Activated CD4-positive, alpha-beta T cell treated with anti-CD3 and anti-CD28 coated beads, Interleukin-2, Interleukin-4, amounts not matched to agents 100 ng/mL and 50 ng/mL, durations not matched to agents 16 hours and 8 hours (primary cell): ENCODE measurements around the gene SAMM50.

Experiments
- DNase-seq: peaks from one replicate; pipeline ENCODE4 v3.0.0-alpha.2; 2020; ENCODE audit warnings: low spot score

Gene SAMM50

DNA sequence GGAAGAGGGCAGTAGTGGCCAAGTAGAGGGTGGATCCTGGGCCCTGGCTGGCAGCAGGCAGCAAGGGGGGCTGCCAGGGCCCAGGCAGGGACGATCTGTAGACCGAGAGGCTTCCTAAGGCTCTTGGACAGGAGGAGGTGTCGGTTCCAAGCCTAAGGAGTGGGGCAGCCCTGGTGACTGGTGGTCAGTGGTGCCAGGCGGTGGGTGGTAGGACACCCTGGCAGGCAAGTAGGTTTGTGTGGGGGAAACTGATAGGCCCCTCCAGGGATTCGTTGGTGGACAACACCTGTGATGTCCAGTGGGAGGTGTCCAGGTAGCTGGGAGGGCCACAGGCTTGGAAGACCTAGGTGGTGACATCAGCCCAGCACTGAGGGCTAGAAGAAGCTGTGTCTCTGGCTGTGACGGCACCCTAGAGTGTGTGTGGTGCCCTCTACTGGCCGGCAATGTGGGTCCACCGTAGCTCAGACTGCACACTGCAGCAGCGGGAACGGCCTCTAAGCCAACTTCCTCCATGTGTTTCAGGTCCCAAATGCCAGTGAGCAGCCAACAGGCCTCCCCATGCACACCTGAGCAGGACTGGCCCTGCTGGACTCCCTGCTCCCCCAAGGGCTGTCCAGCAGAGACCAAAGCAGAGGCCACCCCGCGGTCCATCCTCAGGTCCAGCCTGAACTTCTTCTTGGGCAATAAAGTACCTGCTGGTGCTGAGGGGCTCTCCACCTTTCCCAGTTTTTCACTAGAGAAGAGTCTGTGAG is 9.4 kb upstream of the SAMM50 start:
- DNase-seq: peak; percentile 75

DNA sequence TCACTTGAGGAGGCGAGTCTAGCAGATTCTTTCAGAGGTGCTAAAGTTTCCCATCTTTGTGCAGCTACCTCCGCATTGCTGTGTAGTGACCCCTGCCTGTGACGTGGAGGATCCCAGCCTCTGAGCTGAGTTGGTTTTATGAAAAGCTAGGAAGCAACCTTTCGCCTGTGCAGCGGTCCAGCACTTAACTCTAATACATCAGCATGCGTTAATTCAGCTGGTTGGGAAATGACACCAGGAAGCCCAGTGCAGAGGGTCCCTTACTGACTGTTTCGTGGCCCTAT is 8.9 kb upstream of the SAMM50 start:
- no peak for DNase-seq

DNA sequence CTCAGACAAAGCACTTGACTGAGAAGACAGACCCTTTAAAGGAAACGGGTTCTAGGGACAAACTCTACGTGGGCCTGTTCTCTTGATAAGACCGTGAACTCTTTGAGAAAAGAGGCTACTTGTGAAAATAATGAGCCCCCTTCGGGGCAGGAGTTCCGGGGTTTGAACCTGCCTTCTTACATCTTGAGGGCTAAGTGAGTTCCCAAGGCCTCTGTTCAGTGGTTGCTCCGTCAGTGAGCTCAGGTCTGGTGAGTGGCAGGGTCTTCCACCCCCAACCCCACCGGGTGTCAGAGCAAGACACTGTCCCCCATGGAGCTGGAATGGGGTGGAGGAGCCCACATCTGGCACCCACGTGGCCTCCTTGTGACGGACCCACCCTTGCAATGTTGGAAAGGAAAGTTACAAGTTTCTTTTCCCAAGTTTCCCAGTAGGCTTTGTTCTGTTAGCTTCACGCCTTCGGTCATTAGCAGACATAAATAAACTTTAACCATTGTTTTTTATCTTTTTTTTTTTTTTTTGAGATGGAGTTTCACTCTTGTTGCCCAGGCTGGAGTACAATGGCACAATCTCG is 6.3 kb upstream of the SAMM50 start:
- DNase-seq: no peak

DNA sequence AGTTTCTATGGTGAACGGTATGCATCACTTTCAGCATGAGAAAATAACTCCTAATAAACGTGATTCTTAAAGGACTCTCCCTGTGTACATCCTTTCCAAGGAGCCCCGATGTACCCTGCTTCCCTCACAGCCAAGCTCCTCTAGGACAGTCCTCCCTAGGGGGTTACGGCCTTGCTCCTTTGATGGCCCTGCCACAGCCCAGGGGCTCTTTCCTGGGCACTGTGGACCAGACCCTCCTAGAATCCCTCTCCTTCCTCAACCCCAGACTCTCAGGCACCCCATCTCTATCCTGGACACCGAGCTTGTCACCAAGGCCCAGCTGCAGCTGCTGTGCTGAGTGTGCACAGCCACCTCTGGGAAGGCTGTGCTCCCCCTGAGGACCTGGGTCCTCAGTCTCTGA is 3.9 kb upstream of the SAMM50 start:
- DNase-seq: no peak

DNA sequence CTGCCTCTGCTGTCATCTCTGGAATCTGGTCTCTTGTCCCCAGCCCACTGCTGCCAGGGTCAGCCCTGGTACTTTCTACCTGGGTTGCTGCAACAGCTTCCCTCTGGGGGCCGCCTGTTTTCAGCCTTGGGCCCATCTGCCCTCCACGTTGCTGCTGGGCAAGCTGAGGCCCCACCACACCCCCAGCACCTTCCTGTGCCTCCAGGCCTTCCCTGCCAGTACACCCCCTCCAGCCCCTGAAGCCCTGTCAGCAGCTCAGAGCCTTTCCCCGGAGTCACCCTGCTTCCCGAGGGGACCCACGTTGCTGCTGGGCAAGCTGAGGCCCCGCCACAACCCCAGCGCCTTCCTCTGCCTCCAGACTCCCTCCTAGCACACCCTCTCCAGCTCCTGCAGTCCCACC is 3.3 kb upstream of the SAMM50 start:
- DNase-seq: no peak

DNA sequence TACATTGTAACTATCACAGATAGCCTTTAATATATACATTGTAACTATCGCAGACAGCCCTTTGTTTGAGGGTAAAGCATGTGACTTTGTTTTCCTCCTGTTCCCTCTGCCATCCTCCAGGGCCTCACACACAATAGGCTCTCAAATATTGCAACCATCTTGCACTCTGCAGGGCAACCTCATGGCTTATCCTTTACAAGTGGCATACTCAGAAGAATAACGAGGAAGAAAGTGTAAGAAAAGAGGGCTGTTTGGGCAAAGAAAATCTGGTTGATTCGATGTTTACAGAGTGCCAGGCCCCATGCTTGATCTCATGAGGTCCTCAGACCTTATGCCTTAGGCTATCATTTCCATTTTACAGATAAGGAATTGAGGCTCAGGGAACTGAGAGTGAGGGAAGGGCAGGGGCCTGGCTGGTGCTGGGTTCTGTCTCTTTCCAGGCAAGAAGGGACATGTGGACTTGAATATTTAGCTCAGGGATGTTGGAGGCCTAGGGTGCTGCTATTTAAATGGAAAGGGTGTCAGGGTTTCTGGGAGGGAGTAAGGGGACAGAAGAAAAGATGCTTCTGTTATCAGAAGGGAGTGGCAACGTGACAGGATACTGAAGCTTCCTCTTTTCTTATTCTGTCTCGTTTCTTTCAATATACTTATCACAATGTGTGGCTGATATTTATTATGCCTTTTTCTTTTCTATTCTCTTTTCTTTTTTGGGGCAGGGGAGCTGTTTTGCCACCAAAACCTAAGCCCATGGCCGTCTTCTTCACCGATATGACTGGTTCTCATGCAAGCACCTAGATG is 1.1 kb upstream of the SAMM50 start:
- DNase-seq: no peak

DNA sequence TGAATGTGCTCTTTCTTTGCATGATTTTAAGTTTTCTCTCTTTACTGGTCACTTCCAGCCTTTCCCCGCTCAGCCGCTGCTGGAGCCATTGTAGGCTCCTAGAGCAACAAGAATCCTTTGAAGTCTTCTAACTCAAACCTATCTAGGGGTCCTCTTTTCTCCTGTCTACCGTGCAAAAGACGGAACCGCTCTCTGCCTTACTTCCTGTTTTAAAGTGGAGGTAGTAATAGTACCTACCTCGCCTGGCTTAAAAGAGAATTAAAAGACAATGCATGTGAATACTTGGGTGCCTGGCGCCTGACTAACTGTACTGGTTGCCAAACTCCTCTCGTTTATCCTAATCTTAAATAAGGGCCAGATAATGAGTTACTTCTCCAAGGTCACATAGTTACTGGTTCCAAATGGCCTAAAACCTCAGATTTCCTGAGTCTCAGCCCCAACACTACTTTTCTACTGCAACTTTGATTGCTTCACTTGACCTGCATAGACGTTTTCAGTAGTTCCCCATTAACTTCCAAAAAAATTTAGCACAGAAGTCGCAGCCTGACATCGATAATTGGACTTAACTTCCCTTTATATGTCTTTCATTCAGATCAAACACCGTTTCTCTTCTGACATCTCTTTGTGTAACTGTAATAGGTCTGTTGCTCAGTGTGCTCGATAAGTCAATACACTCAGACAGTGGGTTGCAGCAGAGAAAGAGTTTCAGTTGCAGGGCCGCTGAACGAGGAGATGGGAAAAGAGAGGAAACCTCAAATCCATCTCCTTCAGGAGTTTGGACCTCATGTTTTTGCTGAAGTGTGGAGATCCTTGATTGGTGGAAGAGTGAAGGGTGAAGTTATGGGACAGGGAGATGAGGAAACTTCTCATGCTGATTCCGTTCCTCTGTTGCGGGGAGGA is 891 bp downstream of the SAMM50 start:
- DNase-seq: peak; percentile 13

DNA sequence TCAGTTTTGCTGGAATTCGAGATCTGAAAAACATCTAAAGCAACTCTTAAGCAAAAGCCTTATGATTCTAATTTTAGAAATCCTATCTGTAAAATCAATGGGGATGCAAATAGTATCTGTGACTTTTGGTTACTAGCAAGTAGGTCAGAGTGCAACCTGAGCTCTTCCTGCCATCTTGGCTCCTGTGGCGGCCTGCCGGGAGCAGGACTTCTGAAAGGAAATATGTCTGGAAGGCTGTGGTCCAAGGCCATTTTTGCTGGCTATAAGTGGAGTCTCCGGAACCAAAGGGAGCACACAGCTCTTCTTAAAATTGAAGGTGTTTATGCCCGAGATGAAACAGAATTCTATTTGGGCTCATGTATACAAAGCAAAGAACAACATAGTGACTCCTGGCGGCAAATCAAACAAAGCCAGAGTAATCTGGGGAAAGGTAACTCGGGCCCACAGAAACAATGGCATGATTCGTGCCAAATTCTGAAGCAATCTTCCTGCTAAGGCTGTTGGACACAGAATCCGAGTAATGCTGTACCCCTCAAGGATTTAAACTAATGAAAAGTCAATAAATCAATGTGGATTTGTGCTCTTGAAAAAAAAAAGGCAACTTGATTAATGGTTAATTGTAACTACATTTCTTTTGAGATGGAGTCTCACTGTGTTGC is 1.7 kb downstream of the SAMM50 start:
- DNase-seq: no peak

DNA sequence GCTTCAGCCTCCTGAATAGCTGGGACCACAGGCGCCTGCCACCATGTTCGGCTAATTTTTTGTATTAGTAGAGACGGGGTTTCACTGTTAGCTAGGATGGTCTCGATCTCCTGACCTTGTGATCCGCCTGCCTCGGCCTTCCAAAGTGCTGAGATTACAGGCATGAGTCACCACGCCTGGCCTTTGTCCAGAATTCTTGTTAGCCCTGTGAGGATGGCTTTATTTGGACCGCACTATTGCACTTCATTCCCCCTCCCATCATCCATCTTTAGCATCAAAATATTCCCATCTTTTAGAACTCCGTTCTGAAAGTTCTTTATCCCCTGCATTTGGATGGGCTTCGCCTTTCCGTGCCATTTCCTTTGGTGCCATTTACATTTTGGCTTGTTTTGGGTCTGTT is 2.6 kb downstream of the SAMM50 start:
- DNase-seq: no peak

DNA sequence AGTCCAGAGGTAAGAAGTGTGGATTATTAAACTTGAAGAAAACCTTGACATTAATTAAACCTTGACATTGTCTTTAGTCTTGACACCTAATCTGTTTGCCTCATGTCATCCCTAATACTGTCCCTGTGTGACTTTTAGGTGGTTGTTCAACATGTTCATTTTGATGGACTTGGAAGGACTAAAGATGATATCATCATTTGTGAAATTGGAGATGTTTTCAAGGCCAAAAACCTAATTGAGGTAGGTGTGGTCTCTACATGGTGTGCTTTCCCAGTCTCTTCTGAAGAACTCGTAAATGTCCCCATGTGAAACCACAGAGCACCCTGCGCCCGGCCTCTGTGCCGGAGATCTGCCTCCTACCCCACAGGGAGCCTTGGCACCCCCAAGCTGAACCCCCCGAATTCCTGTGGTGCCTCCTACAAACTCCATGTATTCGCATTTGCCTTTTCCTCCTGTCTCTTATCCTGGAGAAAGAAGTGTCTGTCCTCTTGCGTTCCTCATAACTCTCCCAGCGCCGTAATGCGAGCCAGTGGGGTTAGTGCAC is 9.1 kb downstream of the SAMM50 start:
- no peak for DNase-seq

DNA sequence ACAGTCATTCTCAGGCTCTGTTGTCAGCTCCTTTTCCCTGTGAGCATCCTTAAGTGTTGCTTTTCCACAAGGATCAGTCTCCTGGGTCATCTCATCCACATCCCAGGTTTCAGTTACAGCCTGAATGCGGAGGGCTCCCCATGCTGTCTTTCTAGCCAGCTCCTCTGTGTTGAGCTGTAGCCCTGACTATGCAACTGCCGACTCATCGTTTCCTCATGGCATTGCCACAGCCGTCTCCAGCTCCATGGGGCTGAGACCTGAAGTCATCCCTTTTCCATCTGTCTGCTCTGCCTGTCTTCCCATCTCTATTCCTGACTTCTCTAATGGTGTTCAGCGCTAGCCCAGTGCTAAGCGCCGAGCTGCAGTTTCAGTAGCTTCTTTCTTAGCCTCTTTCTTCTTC is 11.8 kb downstream of the SAMM50 start:
- no peak for DNase-seq

DNA sequence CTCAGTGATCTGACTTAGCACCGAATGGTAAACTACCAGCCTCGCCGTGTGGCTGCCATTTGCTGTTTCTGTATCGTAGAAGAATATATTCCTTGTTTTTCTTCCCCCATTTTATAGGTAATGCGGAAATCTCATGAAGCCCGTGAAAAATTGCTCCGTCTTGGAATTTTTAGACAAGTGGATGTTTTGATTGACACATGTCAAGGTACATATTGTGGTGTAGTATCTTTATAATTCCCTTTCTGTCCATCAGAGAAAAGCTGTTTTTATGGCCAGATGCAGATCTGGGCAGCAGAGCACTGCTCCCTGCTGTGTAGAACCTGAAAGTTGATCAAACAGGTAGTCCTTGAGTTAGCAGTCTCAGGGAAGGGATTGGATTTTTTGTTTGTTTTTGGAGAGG is 13.4 kb downstream of the SAMM50 start:
- no peak for DNase-seq

DNA sequence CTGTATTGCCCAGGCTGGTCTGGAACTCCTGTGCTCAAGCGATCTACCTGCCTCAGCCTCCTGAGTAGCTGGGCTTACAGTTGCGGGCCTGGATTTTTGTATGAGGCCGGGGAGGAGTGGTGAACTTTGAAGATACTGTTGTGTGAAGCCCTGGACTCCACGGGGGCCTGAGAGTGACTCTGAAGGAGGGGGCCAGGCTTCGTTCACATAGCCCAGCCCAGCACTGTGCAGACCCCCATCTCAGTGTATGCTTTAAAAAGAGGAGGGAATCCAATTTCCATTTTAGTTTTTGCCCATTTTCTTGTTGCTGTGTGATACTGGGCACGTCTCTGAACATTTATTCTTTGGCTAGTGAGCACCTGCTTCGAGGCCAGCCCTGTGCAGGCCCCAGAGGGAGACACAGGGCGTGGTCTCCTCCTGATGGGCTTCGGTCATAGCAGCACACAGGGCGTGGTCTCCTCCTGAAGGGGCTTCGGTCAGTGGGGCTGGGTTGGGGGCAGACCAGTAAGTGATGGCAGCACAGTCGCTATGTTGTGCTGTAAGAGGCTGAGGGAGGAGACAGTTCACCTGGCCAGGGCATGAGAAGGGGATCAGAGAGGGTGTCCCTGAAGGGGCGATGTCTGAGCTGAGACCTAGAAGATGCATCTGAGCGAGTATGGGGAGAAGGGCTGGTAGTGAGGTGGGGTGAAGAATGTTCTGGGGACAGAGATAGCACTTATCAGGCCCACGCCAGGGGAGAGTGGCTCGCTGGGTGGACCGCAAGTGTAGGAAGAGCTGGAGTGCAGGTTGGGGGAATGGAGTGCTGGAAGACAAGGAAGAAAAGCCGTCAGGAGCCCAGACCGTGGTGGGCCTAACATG is 14.0 kb downstream of the SAMM50 start:
- no peak for DNase-seq

DNA sequence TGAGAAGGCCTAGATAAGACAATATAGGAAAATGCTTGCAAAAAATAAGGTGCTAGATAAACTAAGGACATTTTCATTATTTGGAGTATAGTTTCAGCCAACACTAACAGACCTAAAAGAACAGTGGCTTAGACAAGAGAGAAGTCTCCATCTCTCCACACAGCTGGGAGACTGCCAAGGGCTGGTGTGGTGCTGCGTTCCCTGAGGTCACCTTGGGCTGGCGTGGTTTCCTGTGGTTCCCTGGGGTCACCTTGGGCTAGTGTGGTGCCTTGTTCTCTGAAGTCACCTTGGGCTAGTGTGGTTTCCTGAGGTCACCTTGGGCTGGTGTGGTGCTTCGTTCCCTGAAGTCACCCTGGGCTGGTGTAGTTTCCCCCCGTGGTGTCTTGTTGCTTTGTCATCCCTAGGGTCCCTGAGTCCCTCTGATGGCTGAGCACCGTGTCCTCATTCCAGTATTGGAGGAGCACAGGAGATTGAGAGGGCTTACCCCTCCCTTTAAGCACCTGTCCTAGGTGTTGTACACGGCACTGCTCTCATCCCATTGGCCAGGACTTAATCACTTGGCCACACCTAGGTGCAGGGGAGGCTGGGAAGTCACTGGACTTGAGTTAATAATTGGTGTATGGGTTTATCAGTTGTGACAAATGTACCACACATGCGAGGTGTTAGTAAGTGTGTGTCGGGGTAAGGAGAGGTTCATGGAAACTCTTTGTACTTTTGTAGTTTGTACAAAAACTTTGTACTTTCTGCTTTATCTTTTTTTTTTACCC is 14.9 kb downstream of the SAMM50 start:
- DNase-seq: no peak

DNA sequence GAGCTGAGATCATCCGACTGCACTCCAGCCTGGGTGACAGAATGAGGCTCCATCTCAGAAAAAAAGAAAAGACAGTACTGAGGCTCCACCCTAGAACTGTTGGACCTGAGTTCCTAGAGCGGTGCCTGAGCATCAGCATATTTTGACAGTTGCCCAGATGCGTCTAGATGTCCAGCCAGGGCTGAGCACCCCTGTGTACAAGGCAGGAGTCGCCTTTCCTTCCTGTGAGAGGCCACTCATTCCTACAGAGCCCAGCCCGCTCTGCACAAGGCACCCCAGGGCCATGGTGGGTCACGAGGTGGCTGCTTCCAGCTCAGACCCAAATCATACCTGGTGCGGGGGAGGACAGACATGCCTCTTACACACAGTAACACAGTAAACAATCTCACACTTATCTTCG is 15.9 kb downstream of the SAMM50 start:
- no peak for DNase-seq

DNA sequence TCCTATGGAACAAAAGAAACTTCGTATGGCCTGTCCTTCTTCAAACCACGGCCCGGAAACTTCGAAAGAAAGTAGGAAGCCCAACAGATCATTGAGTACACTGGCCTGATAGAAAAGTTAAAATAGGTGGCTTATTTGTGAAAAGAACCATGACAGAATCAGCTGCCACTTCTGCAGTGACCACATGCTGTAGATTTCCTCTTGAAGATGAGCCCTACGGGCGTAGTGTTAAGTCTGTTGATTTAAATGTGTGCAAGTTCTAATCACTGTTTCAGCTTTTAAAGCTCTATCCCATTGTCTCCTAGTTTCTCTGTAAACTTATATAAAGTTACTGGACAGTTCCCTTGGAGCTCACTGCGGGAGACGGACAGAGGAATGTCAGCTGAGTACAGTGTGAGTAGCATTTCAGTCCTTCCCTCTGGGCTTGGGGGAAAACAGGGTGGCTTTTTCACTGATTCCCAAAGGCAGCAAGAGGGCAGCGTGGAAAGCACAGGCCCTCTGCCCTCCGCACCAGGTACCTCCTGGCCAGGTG is 17.8 kb downstream of the SAMM50 start:
- no peak for DNase-seq

DNA sequence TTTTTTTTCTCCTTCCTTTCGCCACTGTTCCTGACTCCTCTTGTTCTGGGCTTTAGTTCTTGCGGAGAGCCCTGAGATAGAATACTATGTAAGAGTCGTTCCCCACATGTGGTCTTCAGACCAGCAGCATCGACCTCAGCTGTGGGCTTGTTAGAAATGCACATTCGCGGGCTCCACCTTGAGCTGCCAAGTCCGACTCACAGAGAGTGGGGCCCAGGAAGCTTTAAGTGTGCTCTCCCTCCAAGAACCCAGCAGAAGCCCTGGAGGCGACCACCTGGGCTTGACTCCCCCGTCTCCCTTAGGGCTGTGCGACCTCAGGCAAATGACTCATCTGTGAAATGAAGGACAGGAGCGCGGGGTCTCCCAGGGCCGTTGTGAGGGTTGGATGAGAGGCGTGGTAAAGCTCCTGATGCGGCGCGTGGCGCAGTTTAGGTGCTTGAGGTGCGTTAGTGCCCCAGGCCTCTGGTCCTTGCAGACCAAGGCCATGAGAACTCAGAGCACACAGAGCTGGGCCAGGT is 18.8 kb downstream of the SAMM50 start:
- DNase-seq: no peak

DNA sequence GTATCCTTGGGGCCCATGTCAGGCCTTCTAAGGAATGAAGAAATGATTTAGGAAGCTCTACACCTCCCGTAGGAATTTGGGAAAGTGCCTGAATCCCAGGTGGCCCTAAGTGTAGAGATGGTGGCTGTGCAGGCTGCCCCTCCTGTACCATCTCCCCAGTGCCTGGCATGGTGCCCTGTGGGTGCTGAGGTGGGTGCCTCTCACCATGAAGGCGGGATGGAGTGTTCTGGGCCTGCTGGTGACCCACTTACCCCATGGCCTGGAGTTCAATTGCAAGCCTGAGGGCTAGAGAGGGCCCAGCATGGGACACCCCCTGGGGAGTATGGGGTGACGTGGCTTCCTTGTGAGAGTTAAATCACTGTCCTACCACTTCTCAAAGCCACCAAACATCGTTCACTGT is 19.8 kb downstream of the SAMM50 start:
- DNase-seq: no peak
